ENCODE results near the gene AXIN2. TPM values are rescaled to one million over a fixed set of nuclear protein-coding genes. Genes with fewer than 3 reads are reported as not detected.

Gene AXIN2
- total RNA-seq, 1 donor from 2014 or later = 8.9 TPM

- H3K9me3 ChIP-seq (ENCODE audit: insufficient read depth, low read depth, low read length) = no peaks in the 10 kb centered on the region
- peaks cover 2% of the 10 kb centered on the region for H3K9me3 Mint-ChIP-seq (ENCODE audit: unreplicated experiment)
- no peak for DNase-seq (ENCODE audit: low read depth)
- no peaks in the 10 kb centered on the region for H3K4me1 ChIP-seq (ENCODE audit: insufficient read depth, low read length)
- H3K27ac Mint-ChIP-seq (ENCODE audit: unreplicated experiment) = no peak overlapping the region
- no peak overlapping the region for H3K4me2 ChIP-seq (ENCODE audit: low read length)
- H3K79me2 ChIP-seq (ENCODE audit: insufficient read depth, low read length) = no peaks in the 10 kb centered on the region
- H3K27me3 Mint-ChIP-seq (ENCODE audit: low read depth, unreplicated experiment) = peaks cover 12% of the 10 kb centered on the region
- H3K27me3 ChIP-seq (ENCODE audit: insufficient read depth, low read length) = no peaks in the 10 kb centered on the region
- H3K4me1 Mint-ChIP-seq (ENCODE audit: low read depth, unreplicated experiment) = peaks cover 7% of the 10 kb centered on the region
- TF ChIP-seq EZH2 (IDR thresholded peaks at IDR 0.05; ENCODE audit: insufficient read depth, low read length) = no peak
- TF ChIP-seq, protein P1, sequence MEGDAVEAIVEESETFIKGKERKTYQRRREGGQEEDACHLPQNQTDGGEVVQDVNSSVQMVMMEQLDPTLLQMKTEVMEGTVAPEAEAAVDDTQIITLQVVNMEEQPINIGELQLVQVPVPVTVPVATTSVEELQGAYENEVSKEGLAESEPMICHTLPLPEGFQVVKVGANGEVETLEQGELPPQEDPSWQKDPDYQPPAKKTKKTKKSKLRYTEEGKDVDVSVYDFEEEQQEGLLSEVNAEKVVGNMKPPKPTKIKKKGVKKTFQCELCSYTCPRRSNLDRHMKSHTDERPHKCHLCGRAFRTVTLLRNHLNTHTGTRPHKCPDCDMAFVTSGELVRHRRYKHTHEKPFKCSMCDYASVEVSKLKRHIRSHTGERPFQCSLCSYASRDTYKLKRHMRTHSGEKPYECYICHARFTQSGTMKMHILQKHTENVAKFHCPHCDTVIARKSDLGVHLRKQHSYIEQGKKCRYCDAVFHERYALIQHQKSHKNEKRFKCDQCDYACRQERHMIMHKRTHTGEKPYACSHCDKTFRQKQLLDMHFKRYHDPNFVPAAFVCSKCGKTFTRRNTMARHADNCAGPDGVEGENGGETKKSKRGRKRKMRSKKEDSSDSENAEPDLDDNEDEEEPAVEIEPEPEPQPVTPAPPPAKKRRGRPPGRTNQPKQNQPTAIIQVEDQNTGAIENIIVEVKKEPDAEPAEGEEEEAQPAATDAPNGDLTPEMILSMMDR (IDR thresholded peaks at IDR 0.05; ENCODE audit: insufficient read depth, low read depth, low read length) = no peak
- H4K20me1 ChIP-seq (ENCODE audit: insufficient read depth, low read length) = no peaks in the 10 kb centered on the region
- no peak overlapping the region for H3K27ac ChIP-seq (ENCODE audit: low read depth, low read length)
- no peak overlapping the region for H3K9ac ChIP-seq (ENCODE audit: low read length)
- no peak overlapping the region for H2AFZ ChIP-seq (ENCODE audit: low read depth, low read length)
- H3K36me3 ChIP-seq (ENCODE audit: insufficient read depth, low read length) = no peaks in the 10 kb centered on the region
- H3K4me3 ChIP-seq (ENCODE audit: insufficient read depth, low read depth, low read length) = no peak overlapping the region
- FAIRE-seq = no peak
- H3K4me3 Mint-ChIP-seq (ENCODE audit: unreplicated experiment) = no peak overlapping the region
- H3K36me3 Mint-ChIP-seq (ENCODE audit: low read depth, unreplicated experiment) = peaks cover 9% of the 10 kb centered on the region
Measured at GRCh38 chr17:65523853-65524664, 37.4 kb downstream of the AXIN2 start.

DNA sequence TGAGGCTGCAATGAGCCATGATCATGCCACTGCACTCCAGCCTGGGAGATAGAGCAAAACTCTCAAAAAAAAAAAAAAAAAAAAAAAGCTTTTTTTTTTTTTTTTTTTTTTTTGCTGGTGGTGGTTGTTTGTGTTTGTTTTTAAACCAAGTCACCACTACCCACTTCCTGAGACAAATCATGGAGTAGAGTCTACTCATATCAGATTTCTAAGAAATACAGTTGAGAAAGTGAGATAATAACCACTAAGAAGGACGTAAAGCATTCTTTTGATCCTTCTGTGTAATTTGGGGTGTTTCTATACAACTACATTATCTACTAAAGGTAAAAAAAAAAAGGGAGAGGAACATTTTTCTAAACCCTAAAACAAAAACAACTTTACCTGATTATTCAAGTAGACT lies 38.0 kb downstream of the AXIN2 start:
- Histone ChIP-seq H2AFZ (ENCODE audit: low read depth, low read length) (no peak overlapping the region), H3K79me2 (ENCODE audit: insufficient read depth, low read length) (no peaks in the 10 kb centered on the region), H3K4me2 (ENCODE audit: low read length) (no peak overlapping the region), H3K9ac (ENCODE audit: low read length) (no peak overlapping the region), H3K27ac (ENCODE audit: low read depth, low read length) (no peak overlapping the region), H3K4me3 (ENCODE audit: insufficient read depth, low read depth, low read length) (no peak overlapping the region), H3K9me3 (ENCODE audit: insufficient read depth, low read depth, low read length) (no peaks in the 10 kb centered on the region), H4K20me1 (ENCODE audit: insufficient read depth, low read length) (no peaks in the 10 kb centered on the region), H3K4me1 (ENCODE audit: insufficient read depth, low read length) (no peaks in the 10 kb centered on the region), H3K36me3 (ENCODE audit: insufficient read depth, low read length) (no peaks in the 10 kb centered on the region), H3K27me3 (ENCODE audit: insufficient read depth, low read length) (no peaks in the 10 kb centered on the region)
- peak; percentile 24 for DNase-seq (ENCODE audit: low read depth)
- Mint-ChIP-seq H3K9me3 (ENCODE audit: unreplicated experiment) (peaks cover 5% of the 10 kb centered on the region), H3K36me3 (ENCODE audit: low read depth, unreplicated experiment) (peaks cover 6% of the 10 kb centered on the region), H3K4me1 (ENCODE audit: low read depth, unreplicated experiment) (peaks cover 5% of the 10 kb centered on the region), H3K27me3 (ENCODE audit: low read depth, unreplicated experiment) (peaks cover 14% of the 10 kb centered on the region), H3K27ac (ENCODE audit: unreplicated experiment) (no peak overlapping the region), H3K4me3 (ENCODE audit: unreplicated experiment) (no peak overlapping the region)
- TF ChIP-seq EZH2 (IDR thresholded peaks at IDR 0.05; ENCODE audit: insufficient read depth, low read length) = no peak
- FAIRE-seq = no peak

GRCh38 chr17:65522751-65523404 lies 38.6 kb downstream of the AXIN2 start:
- Histone ChIP-seq H3K4me3 (ENCODE audit: insufficient read depth, low read depth, low read length) (no peak overlapping the region), H3K4me1 (ENCODE audit: insufficient read depth, low read length) (no peaks in the 10 kb centered on the region), H3K79me2 (ENCODE audit: insufficient read depth, low read length) (no peaks in the 10 kb centered on the region), H3K27ac (ENCODE audit: low read depth, low read length) (no peak overlapping the region), H3K9me3 (ENCODE audit: insufficient read depth, low read depth, low read length) (no peaks in the 10 kb centered on the region), H3K9ac (ENCODE audit: low read length) (no peak overlapping the region), H3K36me3 (ENCODE audit: insufficient read depth, low read length) (no peaks in the 10 kb centered on the region), H3K27me3 (ENCODE audit: insufficient read depth, low read length) (no peaks in the 10 kb centered on the region), H4K20me1 (ENCODE audit: insufficient read depth, low read length) (no peaks in the 10 kb centered on the region), H2AFZ (ENCODE audit: low read depth, low read length) (no peak overlapping the region), H3K4me2 (ENCODE audit: low read length) (no peak overlapping the region)
- Mint-ChIP-seq H3K36me3 (ENCODE audit: low read depth, unreplicated experiment) (peaks cover 6% of the 10 kb centered on the region), H3K4me1 (ENCODE audit: low read depth, unreplicated experiment) (peaks cover 5% of the 10 kb centered on the region), H3K27me3 (ENCODE audit: low read depth, unreplicated experiment) (peaks cover 16% of the 10 kb centered on the region), H3K9me3 (ENCODE audit: unreplicated experiment) (peaks cover 5% of the 10 kb centered on the region), H3K27ac (ENCODE audit: unreplicated experiment) (no peak overlapping the region), H3K4me3 (ENCODE audit: unreplicated experiment) (no peak overlapping the region)
- no peak for DNase-seq (ENCODE audit: low read depth)
- FAIRE-seq = no peak
- TF ChIP-seq, protein P1 (IDR thresholded peaks at IDR 0.05; ENCODE audit: insufficient read depth, low read depth, low read length) = no peak
- no peak for TF ChIP-seq EZH2 (IDR thresholded peaks at IDR 0.05; ENCODE audit: insufficient read depth, low read length)

Measured in astrocyte (in vitro differentiated cells and primary cell).